ENCODE data around the gene LDHD. TPM values are rescaled to one million over a fixed set of nuclear protein-coding genes. Genes with fewer than 3 reads are reported as not detected.

The LDHD gene
- total and polyA plus RNA-seq, 8 donors, result 6.9 to 20.3 (median 9.7) TPM

DNA sequence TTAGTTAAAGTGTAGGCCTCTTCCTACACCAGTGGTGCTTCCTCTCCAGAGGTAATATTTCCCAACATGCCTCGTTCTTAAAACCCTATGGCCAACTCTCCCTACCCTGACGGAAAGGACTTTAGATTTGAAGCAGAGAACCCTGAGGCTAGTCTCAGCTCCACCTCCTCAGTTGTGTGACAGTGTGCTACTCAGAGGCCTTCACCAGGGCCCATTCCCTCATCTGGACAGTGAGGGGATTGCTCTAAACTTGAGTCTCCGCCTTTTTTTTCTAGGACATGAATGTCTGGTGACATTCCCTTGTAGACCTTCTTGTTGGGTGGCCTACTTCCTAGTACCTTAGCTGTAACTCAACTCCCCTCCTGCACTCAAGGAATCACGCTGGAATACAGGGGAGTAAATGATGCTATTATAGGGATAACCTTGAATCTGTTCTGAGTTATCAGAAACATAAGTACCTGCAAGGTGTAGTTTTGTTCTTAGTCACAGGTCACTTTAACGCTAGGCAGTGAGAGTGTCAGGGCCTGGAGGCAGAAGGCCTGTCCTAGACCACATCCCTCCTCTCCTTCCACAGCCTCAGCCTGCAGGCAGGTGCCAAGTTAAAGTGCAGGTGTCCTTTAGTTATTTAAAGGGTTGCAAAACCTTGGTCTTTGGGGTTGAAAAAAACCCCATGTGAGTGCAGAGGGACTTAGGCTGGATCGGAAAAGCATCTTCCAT, 26.9 kb downstream of the LDHD start:
- H3K36me3 ChIP-seq, result no peaks in the 10 kb centered on the region
- TF ChIP-seq, protein P1, sequence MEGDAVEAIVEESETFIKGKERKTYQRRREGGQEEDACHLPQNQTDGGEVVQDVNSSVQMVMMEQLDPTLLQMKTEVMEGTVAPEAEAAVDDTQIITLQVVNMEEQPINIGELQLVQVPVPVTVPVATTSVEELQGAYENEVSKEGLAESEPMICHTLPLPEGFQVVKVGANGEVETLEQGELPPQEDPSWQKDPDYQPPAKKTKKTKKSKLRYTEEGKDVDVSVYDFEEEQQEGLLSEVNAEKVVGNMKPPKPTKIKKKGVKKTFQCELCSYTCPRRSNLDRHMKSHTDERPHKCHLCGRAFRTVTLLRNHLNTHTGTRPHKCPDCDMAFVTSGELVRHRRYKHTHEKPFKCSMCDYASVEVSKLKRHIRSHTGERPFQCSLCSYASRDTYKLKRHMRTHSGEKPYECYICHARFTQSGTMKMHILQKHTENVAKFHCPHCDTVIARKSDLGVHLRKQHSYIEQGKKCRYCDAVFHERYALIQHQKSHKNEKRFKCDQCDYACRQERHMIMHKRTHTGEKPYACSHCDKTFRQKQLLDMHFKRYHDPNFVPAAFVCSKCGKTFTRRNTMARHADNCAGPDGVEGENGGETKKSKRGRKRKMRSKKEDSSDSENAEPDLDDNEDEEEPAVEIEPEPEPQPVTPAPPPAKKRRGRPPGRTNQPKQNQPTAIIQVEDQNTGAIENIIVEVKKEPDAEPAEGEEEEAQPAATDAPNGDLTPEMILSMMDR (IDR thresholded peaks at IDR 0.05), result no peak
- no peaks in the 10 kb centered on the region for H3K27me3 ChIP-seq
- no peaks in the 10 kb centered on the region for H3K9me3 ChIP-seq
- intact Hi-C loops (cut with DNase I), result no loop called here
- peaks cover 3 to 8% (median 8%) of the 10 kb centered on the region in 3 donors for H3K4me1 ChIP-seq
- ATAC-seq (no peak), FAIRE-seq (no peak), DNase-seq (no peak)
- no peak overlapping the region for H3K4me3 ChIP-seq
- 77 to 79% methylated on average over 6 of the region's 6 CpGs for WGBS, 2 donors
- no peak overlapping the region for H3K27ac ChIP-seq

- DNase-seq (no peak), FAIRE-seq (no peak), ATAC-seq (no peak)
- no peaks in the 10 kb centered on the region for H3K27me3 ChIP-seq
- TF ChIP-seq, protein P1 (IDR thresholded peaks at IDR 0.05), result no peak
- no peak overlapping the region for H3K4me3 ChIP-seq
- no peaks in the 10 kb centered on the region for H3K9me3 ChIP-seq
- WGBS, 2 donors, result 84 to 87% methylated on average over 8 of the region's 8 CpGs
- intact Hi-C loops (cut with DNase I), result no loop called here
- H3K36me3 ChIP-seq, result no peaks in the 10 kb centered on the region
- H3K4me1 ChIP-seq, result peaks cover 3 to 8% (median 8%) of the 10 kb centered on the region in 3 donors
- H3K27ac ChIP-seq, result no peak overlapping the region
Observed at GRCh38 chr16:75088934-75089333, 27.6 kb downstream of the LDHD start.

DNA sequence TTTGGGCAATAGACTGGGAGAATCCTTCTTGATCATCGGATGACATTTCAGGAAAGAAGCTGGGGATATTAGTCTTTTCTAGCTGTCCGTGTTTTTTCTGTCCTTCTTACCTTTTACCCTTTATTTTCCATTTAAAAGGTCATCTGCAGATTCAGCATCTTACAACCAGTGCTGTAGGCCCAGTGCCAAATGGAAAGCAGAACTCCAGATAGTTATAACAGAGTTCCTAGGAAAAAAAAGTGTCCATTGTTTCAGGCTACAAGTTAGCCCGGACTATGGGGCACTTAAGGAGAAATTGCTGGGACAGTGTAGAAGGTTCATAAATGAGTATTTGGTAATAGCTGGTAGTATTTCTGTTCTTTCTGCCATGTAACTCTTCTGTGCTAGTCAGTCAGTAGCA, 28.4 kb downstream of the LDHD start:
- H3K27me3 ChIP-seq, result no peaks in the 10 kb centered on the region
- peaks cover 3 to 4% (median 4%) of the 10 kb centered on the region in 3 donors for H3K4me1 ChIP-seq
- DNase-seq (no peak), FAIRE-seq (no peak), ATAC-seq (no peak)
- no peak overlapping the region for H3K27ac ChIP-seq
- no peak overlapping the region for H3K4me3 ChIP-seq
- no peaks in the 10 kb centered on the region for H3K9me3 ChIP-seq
- TF ChIP-seq, protein P1 (IDR thresholded peaks at IDR 0.05), result no peak
- 58 to 64% methylated on average over 3 of the region's 3 CpGs for WGBS, 2 donors
- H3K36me3 ChIP-seq, result no peaks in the 10 kb centered on the region
- intact Hi-C loops (cut with DNase I), result no loop called here

- H3K4me3 ChIP-seq, result no peak overlapping the region
- peak overlapping the region in 1 of 4 donors; percentile 17 for H3K27ac ChIP-seq
- 84 to 88% methylated on average over 10 of the region's 10 CpGs for WGBS, 2 donors
- no peak for DNase-seq
- peak in 3 of 4 donors; percentile 50 to 74 (median 72) for ATAC-seq
- intact Hi-C loops (cut with DNase I), result no loop called here
- no peaks in the 10 kb centered on the region for H3K27me3 ChIP-seq
- H3K36me3 ChIP-seq, result no peaks in the 10 kb centered on the region
- TF ChIP-seq, protein P1 (IDR thresholded peaks at IDR 0.05), result no peak
- H3K4me1 ChIP-seq, result peaks cover 0 to 3% (median 0%) of the 10 kb centered on the region in 3 donors
- no peaks in the 10 kb centered on the region for H3K9me3 ChIP-seq
- no peak for FAIRE-seq
Observed at GRCh38 chr16:75087375-75087979, 29.1 kb downstream of the LDHD start.

Measured in pancreas (tissue), 10 donors.